ENCODE measurements around the gene C19orf33. TPM values are rescaled to one million over a fixed set of nuclear protein-coding genes. Genes with fewer than 3 reads are reported as not detected.
A peak's percentile ranks its signal among the peaks of the same experiment; 100 is the strongest.

The C19orf33 gene
- total and polyA plus RNA-seq, 2 of the 8 experiments (the other 6 are each of a cell fraction or from before 2014, with no cell fraction given), result 6.0 to 36.0 TPM

- Histone ChIP-seq H2AK5ac (ENCODE audit: low read depth, low read length) (no peak overlapping the region), H3K27me3 (replicated peaks in 1 of 4; ENCODE audit: control insufficient read depth in 3 of 4, extremely low read depth in 1 of 4, insufficient read depth in 3 of 4, low read length in 3 of 4) (no peaks in the 10 kb centered on the region), H3K4me1 (replicated peaks in 1 of 4; ENCODE audit: control insufficient read depth in 3 of 4, insufficient read depth in 4 of 4, low read length in 3 of 4) (peaks cover 12 to 34% (median 19%) of the 10 kb centered on the region in 4 experiments), H3K14ac (ENCODE audit: insufficient read length) (no peak overlapping the region), H2BK20ac (ENCODE audit: low read length) (no peak overlapping the region), H4K20me1 (replicated peaks in 1 of 2; ENCODE audit: control insufficient read depth in 1 of 2, insufficient read depth in 2 of 2, low read length in 2 of 2) (peaks cover 8 to 22% of the 10 kb centered on the region in 2 experiments), H2BK120ac (replicated peaks; ENCODE audit: low read depth, low read length) (no peak overlapping the region), H3K23me2 (ENCODE audit: low read depth, low read length) (peaks cover 7% of the 10 kb centered on the region), H3K79me2 (ENCODE audit: control insufficient read depth in 1 of 2, insufficient read depth in 2 of 2, low read length in 2 of 2) (peaks cover 37 to 60% of the 10 kb centered on the region in 2 experiments), H3K4ac (replicated peaks; ENCODE audit: insufficient read length, low read depth, low read length) (no peak overlapping the region), H4K91ac (replicated peaks; ENCODE audit: insufficient read length, low read length) (no peak overlapping the region), H2BK12ac (ENCODE audit: low read depth, low read length) (no peak overlapping the region), H4K5ac (ENCODE audit: insufficient read length, low read depth, low read length) (no peak overlapping the region), H3K27ac (ENCODE audit: low read depth, low read length) (no peak overlapping the region), H2AFZ (ENCODE audit: low read length) (no peak overlapping the region), H4K8ac (ENCODE audit: extremely low read depth, insufficient read depth, low read length) (0 out of 2 replicates have a peak overlapping the region, but pooled peaks have one; percentile 1), H3K4me2 (ENCODE audit: insufficient read depth in 1 of 2, low read depth in 2 of 2, low read length in 2 of 2) (peak overlapping the region; percentile 97 to 100), H3K79me1 (ENCODE audit: low read depth, low read length) (peaks cover 21% of the 10 kb centered on the region), H3K9ac (replicated peaks in 1 of 4; ENCODE audit: extremely low read depth in 1 of 4, low read depth in 3 of 4, low read length in 3 of 4) (peak overlapping the region in 2 of 4 experiments; percentile 52 to 86; a peak in 2 of 7 replicates), H3K23ac (ENCODE audit: insufficient read length) (no peak overlapping the region), H3K18ac (ENCODE audit: extremely low read depth, low read length) (no peak overlapping the region), H3K4me3 (ENCODE audit: extremely low read depth in 1 of 4, insufficient read depth in 2 of 4, low read depth in 3 of 4, low read length in 4 of 4) (peak overlapping the region; percentile 84 to 89 (median 85)), H2BK15ac (ENCODE audit: low read length) (0 out of 2 replicates have a peak overlapping the region, but pooled peaks have one; percentile 84), H2BK5ac (ENCODE audit: low read depth, low read length) (peak overlapping the region; percentile 60; the same call in 1 of the 2 replicates), H3K36me3 (ENCODE audit: control insufficient read depth in 2 of 4, insufficient read depth in 4 of 4, low read length in 3 of 4) (0 out of 8 replicates have a peak, but pooled peaks cover 0 to 5% (median 0%) of the 10 kb centered on the region in 4 experiments), H3K9me3 (ENCODE audit: insufficient read depth in 2 of 2, low read depth in 1 of 2, low read length in 1 of 2) (no peaks in the 10 kb centered on the region), H3K56ac (replicated peaks; ENCODE audit: insufficient read length, low read depth, low read length) (no peak overlapping the region)
- CTCF ChIA-PET (ENCODE audit: partially characterized antibody), result interaction anchor here (0.7 to 8.6 kb wide), 20 partner anchors 8 to 124 kb away, joined by 3 to 84 read pairs (median 5); partner anchors contain the start of genes C19orf33, KCNK6, PPP1R14A and PSMD8
- 80% methylated on average over 12 of the region's 12 CpGs; no CpG with 5 or more reads in 1 of the 2 experiments for WGBS, 2 experiments (ENCODE audit: extremely low coverage in 1 of 2, insufficient coverage in 1 of 2, insufficient read length in 1 of 2, insufficient replicate concordance in 2 of 2, low coverage in 1 of 2, low lambda C conversion rate in 2 of 2, missing lambda C conversion rate in 1 of 2)
- FAIRE-seq (no peak), DNase-seq (ENCODE audit: low read depth in 1 of 2, low spot score in 2 of 2) (no peak)
- no peak for TF ChIP-seq ZNF274 (IDR thresholded peaks at IDR 0.05; ENCODE audit: borderline replicate concordance, extremely low read depth, low read length)
- no peak for TF ChIP-seq SP4 (IDR thresholded peaks at IDR 0.05; ENCODE audit: low read length)
- TF ChIP-seq EGR1 (IDR thresholded peaks at IDR 0.05; ENCODE audit: borderline replicate concordance, low read depth, low read length), result no peak
- TF ChIP-seq EZH2 (IDR thresholded peaks at IDR 0.05; ENCODE audit: low read depth, low read length, severe bottlenecking), result no peak
- no peak for TF ChIP-seq CBX8 (IDR thresholded peaks at IDR 0.05; ENCODE audit: borderline replicate concordance, low read depth, low read length)
- no peak for TF ChIP-seq POLR2AphosphoS5 (IDR thresholded peaks at IDR 0.05; ENCODE audit: low read depth, low read length)
- no peak for TF ChIP-seq NRF1 (IDR thresholded peaks at IDR 0.05; ENCODE audit: low read depth, low read length)
- TF ChIP-seq MAFK (IDR thresholded peaks at IDR 0.05; ENCODE audit: low read depth, low read length), result no peak
- no peak for TF ChIP-seq CTBP2 (IDR thresholded peaks at IDR 0.05; ENCODE audit: borderline replicate concordance, insufficient read depth, insufficient read length, low read length)
- TF ChIP-seq EP300 (IDR thresholded peaks at IDR 0.05; ENCODE audit: borderline replicate concordance in 1 of 2, low read depth in 2 of 2, low read length in 2 of 2), result no peak
- POLR2A ChIA-PET (ENCODE audit: partially characterized antibody), result interaction anchor here (0.9 to 3.6 kb wide), 14 partner anchors 10 to 128 kb away, joined by 3 to 25 read pairs (median 6); partner anchors contain the start of genes GGN, PPP1R14A and PSMD8
Observed at GRCh38 chr19:38265921-38266429, 38.1 kb upstream of the C19orf33 start.

Data from H1 (cell line).